ENCODE results near the gene TRAK1.

Gene TRAK1

DNA sequence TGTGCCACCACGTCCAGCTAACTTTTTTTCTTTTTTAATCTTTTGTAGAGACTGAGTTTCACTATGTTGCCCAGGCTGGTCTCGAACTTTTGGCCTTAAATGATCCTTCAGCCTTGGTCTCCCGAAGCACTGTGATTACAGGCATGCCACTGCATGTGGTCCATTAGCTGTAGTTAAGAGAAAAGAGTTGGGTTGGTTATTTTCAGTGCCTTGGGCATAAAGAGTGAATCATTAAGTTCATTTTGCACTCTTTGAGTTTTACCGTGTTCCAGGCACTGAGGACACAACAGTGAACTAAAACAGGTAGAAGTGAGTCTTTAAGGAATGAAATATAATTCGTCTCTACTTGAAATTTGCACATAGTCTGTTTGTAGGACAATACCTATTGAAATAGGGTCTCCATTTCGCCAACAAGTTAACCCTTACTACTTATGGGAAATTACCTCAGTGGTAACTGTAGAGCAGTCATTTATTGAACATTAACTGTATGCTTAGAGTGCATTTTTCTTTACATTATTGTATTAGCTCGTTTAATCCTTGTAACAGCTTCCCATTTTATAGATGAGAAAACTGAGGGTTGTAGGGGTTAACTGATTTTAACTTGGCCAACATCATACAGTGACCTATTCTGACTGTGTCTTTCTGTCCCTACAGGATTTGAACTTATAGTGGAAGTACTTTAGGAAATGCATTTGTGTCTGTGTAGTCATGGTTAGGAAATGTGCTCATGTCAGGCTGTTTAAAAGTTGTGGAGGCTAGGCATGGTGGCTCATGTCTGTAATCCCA is 22.7 kb upstream of the TRAK1 start:
- no peak for DNase-seq (ENCODE audit: low spot score)

DNA sequence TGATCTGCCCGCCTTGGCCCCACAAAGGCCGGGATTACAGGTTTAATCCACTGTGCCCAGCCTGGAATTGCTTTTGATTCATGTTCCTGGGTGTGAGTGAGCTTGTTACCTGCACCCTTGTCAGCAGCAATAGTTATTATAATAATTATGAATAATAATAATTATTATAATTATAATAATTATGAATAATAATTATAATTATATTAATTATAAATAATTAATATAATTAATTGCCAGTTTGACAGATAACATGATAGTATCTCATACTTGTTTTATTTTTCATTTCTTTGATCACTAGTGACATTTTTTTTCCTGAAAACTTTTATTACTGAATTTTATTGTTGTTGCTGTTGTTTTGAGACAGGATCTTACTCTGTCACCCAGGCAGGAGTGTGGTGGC is 21.1 kb upstream of the TRAK1 start:
- DNase-seq (ENCODE audit: low spot score) = no peak

DNA sequence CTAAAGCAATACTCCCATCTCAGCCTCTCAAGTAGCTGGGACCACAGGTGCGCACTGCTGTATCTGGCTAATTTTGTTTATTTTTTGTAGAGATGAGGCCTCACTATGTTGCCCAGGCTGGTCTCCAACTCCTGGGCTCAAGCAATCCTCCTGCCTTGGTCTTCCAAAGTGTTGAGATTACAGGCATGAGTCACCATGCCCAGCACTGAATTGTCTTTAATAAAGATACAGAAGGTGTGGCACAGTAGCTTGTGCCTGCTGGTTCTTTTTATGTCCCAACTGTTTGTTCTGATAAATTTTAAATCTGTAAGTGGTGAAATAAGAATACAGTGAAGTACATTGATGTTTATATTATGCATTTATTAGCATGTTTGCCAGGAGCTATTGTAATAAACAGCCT is 20.6 kb upstream of the TRAK1 start:
- no peak for DNase-seq (ENCODE audit: low spot score)

DNA sequence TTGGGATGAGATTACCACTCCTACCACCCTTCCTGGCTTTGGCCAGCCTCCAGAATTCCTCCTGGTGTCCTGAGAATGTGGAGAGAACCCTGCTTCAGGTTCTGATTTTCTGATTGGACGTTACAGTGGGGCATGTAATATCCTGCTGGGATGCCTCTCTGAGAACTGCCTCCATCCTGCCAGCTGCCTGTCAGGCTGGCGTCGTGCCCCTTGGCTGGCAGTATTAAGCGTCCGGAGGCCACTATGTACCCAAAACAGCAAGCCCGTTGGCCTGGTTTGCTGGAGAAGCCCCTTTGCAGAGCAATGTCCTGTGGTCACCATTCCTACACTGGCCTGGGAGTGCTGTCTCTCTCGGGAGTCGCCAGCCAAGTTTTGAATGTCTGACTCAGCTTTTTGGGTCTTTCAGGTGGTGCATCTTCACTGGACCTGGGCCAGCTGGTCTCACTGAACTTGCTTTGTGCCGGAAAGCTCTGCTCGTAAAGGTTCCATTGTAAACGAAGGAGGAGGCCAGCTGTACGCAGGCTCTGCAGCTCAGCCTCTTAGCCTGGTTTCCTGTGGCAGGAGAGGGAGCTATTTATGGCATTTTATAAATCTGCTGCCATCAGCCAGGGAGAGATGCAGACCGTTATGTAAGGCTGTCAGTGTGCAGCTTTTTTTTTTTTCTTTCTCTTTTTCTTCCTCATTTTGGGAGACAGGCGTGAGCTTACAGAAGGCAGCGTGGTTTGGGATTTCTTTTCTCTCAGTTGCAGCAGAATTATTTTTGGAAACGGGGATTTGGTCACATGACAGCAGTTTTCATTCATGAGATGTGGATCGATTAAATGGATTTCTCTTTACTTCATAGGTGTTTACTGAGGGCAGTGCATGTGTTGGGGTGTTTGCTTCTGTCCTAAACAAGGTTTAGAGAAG is 19.0 kb upstream of the TRAK1 start:
- peak; percentile 98 for DNase-seq (ENCODE audit: low spot score)

DNA sequence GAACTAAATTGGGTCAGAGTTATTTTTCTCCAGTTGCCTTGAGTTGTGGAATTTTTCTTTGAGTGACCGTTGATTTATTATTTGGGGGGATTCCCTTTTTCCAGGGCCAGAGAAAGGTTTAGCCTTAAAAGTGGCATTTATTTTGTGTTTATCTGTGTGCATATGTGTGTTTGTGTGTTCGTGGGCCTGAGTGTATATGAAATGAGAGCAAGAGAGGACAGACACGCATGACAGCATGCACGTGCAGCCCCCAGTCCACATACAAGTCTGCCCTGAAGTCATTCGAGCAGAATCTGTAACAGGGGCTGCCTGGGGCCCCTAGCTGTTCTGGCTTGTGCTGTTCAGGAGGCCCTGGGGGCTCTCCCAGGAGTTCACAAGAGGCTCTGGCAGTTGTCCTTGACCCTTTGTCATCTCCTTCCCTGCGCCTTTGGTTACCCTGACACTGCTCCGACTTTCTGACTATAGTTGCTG is 18.3 kb upstream of the TRAK1 start:
- DNase-seq (ENCODE audit: low spot score) = no peak

DNA sequence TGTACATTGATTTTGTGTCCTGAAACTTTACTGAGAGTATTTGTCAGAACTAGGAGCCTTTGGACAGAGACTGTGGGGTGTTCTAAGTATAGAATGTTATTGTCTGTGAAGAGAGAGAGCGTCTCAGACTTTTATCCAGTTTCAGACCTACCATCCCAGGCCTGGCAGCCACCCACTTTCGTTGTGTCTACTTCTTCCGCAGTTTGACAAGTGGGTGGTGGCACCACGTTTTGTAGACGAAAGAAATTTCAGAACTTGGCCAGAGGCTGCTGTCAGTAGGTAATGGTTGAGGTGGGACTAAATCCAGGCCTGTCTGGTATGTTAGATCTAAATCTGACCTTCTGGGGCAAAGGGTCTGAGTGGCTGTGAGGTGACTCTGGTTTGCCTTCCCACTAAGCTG is 13.4 kb upstream of the TRAK1 start:
- DNase-seq (ENCODE audit: low spot score) = no peak

DNA sequence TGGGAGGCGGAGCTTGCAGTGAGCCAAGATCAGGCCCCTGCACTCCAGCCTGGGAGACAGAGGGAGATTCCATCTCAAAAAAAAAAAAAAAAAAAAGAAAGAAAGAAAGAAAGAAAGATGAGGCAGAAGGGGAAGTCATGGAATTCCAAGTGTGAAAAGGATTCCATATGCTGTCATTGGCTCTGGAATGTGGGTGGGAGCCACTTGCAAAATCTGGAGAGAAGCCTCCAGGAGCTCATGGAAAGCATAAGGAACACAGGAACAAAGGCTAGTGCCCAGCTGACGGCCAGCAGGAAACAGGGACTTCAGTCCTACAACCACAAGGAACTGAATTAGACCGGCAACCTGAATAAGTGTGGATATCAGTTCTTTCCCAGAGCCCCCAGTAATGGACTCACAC is 12.5 kb upstream of the TRAK1 start:
- DNase-seq (ENCODE audit: low spot score) = no peak

DNA sequence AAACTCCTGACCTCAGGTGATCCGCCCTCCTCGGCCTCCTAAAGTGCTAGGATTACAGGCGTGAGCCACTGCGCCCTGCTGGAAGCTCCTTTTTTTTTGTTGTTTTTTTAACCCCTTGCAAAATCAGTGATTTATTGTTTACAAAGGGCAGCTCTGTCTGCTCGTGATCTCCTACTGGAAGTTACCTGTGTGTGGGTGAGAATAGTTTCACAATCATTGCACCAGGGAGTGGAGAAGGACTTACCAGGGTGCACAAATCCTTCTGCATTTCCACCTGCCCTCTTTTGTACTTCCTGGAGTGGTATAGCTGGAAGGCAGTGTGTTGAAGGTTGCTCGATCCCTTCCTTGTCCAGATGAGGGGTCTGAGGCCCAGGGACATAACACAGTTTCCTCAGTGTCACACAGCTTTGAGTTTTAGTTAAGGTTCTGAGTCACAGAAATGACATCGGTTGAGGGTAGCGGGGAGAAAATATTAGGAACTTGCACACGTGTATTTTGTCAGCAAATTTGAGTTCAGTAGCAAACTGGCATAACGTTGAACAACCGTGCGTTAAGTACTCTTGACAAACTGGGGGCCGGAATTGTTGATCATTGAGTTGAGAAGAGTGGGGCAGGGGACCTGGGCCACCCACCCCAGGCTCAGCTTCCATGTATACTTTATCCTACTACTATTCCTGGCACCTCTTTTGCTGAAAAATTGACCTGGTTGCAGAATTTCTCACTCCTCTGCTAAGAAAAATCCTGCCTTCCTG is 11.3 kb upstream of the TRAK1 start:
- no peak for DNase-seq (ENCODE audit: low spot score)

DNA sequence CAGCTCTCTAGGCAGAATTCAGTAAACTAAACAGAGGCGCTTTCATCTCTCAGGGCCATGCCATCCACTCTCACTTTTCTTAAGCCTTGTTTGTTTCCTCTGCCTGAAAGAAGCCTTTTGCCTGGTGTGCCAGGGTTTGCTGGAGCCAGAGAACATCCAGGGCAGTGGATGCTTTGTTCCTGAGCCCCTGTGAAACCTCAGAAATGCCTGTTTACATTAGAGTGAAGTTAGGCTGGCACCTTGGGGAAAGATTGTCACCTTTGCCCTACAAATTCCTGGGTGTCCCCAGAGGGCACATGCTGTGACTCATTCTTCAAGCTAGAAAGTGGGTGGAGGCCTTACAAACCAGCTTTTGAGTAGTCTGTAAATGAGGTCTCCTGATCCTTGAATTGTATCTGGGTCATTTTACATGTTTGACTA is 10.7 kb upstream of the TRAK1 start:
- DNase-seq (ENCODE audit: low spot score) = no peak

DNA sequence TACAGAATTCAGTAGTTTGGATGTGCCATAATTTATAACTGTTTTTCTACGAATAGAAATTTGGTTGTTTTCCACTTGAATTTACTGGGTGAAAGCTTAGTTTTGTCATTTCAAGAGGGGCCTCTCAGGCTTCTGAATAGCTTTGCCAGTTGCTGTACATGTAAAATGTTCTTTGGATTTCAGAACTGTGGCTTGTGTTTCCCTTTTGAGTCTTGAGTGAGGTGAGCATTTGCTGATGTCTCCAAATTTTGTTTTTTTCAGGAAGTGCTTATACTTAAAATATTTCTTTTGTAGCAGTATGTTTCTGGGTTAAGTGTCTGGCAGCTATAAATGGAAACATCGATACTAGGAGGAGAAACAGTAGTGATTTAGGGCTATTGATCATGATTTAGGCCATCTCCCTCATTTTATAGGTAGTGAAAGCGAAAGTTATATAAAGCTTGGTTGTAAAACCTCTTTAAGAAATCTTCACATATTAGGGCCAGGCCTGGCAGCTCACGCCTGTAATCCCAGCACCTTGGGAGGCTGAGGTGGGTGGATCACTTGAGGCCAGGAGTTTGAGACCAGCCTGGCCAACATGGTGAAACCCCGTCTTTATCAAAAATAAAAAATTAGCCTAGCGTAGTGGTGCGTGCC is 9.2 kb upstream of the TRAK1 start:
- DNase-seq (ENCODE audit: low spot score) = no peak

DNA sequence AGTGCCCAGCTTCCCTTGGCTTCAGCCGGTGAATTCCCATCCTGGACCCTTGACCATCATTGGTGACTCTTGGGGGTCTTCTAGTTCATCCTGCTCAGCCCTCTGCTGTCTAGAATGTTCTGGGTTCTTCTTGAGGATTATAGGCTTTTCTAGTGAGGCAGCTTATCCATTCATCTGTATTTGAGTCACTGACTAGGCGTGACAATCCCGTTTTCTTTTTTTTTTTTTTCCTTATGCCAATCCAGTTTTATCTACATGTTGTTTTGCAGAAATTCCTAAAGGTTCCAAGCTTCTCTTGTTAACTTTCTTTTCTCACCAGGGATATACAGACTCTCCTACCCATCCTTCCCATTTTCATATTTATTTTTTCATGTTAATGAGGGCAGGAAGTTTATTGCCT is 6.6 kb upstream of the TRAK1 start:
- no peak for DNase-seq (ENCODE audit: low spot score)

DNA sequence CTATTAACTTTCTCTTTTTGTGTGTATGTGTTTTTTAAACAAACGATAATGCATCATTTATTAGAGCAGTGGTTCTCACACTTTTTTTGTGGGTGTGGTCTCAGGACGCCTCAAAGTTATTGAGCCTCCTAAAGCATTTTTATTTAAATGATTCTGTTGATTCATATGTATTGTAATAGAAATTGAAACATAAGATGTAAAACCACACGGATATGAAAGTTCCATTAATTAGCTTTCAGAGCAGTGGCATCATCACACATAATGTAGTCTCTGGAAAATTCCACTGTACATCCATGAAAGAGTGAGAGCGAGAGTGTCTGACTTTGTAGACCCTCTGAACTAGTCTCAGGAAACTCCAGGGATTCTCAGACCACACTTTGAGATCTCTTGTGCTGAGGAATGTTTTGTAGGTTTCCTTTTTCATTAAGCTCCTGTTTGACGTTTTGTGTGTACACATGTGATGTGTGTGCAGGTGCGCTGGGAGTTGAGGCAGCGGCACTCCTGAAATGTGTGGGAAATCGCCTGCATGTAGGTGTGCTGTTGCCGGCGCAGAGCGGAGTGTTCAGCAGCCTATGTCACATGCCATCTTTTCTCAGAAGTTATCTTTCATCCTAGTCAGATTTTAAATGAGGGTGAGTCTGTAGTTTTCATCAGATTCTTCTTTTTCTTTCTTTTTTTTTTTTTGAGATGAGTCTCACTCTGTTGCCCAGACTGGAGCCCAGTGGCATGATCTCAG is 5.3 kb upstream of the TRAK1 start:
- DNase-seq (ENCODE audit: low spot score) = no peak

DNA sequence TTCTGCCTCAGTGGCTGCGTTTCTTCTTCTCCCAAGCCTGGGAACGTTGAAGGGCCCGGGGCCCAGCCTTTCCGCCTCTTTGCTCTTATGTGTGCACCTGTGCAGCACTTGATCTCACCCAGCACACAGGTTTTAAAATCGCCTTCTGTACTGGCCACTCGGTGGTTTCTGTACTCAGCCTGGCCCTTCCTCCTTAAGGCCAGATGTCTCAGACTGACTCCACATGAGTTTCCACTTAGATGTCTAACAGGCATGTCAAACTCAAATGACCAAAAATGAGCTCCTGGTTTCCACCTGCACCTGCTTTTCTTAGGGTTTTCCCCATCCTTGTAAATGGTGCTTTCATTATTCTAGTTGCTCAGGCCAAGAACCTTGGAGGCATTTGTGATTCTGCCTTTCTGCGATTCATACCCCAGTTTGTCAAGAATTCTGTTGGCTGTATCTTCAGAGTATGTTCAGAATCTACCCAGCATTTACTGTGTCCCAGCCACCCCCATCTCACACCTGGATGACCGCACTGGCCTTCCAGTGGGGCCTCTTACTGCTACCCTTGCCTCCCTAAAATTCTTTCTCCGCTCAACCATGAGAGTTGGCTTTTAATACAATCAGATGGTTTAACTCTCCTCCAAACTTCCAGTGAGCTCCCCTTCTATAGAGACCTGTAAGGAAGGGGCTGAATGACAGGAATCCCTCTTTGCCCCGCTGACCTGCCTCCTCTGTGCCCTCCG is 2.2 kb upstream of the TRAK1 start:
- no peak for DNase-seq (ENCODE audit: low spot score)

DNA sequence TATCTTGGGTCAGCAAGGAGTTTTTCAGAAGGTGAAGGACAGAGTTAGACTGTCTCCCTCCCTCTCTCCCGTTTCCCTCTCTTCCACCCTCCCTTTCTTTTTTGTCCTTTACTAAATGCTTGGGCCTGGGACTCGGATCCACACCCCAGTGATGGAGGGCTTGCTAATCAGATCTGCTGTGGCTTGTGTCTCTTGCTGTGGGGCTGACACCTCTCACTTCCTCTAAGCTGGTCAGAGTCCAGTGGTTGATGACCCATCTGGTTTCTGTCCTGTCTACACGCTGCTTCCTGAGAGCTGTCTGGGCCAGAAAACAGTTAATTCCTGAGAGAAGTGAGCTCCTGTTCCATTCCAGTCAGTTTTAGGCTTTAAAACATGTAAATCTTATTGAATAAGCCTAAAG is 849 bp downstream of the TRAK1 start:
- no peak for DNase-seq (ENCODE audit: low spot score)

DNA sequence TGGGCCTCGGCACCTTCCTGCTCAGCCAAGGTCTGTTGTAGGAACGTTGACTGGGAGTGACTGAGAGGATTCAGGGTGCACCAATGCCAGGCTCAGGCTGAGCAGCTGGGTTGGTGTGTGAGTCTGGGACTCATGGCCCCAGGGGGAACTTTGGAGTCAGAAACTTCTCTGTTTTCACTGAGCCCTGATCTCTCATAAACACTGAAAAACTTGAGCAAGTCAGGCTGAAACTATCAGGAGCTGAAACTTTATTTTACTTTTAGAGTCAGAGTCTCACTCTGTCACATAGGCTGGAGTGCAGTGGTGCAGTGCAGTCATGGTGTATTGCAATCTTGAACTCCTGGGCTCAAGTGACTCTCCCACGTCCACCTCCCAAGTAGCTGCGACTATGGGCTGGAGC is 3.0 kb downstream of the TRAK1 start:
- no peak for DNase-seq (ENCODE audit: low spot score)

DNA sequence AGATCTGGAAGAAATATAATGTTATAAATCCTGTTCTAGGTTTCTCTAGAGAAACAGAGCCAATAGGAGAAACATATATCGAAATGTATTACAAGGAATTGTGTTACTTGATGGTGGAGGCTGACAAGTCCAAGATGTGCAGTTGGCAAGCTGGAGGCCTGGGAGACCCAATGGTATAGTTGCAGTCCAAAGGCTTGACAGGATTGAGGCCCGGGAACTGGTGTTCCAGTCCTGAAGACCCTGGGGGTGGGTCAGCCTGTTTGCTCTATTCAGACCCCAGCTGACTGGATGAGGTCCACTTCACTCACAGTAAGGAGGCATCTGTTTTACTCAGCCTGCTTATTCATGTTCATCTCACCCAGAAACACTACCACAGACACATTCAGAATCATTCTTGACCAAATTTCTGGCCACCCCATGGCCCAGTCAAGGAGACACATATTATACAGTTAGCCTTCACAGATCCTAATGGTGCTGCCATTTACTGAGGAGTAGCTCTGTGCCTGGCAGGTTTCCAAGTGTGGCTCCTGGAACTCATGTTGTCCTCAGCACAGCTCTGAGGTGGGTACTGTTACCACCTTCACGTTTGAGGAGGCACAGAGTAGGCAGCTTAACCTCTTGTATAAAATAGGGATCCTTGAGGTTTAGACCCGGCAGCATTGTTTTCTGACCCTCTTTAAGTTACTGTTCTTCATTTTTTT is 3.7 kb downstream of the TRAK1 start:
- DNase-seq (ENCODE audit: low spot score) = no peak

DNA sequence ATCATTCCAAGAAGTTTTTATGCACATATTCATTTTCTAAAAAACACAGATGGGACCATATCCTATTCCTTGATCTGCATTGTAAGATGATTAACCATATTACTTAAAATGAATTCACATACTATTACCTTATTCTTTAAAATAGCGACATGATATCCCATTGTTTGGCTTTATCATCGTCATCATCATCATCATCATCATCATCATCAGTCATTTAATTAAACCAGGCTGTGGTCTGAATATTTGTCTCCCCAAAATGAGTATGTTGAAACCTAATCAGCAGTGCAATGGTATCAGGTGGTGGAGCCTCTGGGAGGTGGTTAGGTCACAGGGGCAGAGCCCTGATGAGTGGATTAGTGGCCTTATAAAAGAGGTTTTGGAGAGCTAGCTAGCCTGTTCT is 4.4 kb downstream of the TRAK1 start:
- no peak for DNase-seq (ENCODE audit: low spot score)

DNA sequence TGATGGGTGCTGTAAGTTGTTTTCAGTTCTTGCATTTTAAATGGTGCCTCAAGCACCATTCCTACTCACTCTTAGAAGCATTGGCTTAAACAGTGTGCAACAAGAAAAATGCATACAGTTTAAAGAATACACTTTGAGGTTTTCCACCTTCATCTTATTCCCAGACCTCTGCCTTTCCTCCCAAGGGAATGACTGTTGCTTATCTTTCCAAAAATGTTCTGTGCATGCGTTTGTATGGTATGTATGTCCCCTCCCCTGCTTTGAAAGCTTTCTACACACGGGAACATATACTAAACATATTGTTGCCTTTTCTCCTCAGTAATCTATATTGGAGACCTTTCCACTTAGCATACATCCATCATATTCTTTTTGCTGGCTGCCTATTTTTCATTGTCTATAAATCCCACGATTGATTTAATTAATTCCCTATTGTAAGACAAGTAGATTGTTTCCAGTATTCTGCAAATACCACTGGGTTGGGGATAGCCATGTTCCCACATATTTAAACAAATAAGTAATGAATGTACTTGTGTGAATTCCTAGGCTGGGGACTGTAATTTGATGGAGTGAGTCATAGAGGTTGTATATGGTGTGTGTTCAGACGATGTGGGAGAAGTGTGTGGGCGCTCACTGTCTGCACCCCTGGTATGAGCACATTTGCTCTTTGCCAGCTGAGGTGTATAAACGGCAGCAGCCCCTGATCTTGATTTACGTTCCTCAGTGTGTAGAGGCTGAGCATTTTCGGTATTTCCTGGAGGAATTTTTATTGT is 5.8 kb downstream of the TRAK1 start:
- no peak for DNase-seq (ENCODE audit: low spot score)

DNA sequence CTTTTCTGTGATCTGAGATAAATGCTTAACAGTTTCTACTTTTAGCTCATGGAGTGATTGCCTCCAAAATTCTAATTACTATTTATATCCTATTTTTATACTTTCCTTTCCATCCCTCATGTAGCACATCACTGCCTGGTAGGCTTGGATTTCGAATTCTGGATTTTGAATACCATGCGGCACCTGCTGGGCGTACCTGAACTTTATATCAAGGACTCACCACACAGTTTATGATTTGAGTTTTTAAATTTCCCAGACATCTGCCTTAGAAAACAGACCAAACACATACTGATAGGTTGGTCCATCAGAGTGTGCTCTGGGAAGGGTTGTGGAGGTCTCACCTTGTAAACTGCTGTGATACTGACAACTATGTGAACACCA is 6.4 kb downstream of the TRAK1 start:
- no peak for DNase-seq (ENCODE audit: low spot score)

All from cerebellar cortex (tissue), 1 donor.